ENCODE data around the gene CCND2. TPM values are rescaled to one million over a fixed set of nuclear protein-coding genes. Genes with fewer than 3 reads are reported as not detected.

CCND2 gene
- total RNA-seq (2014; rRNA removed; shearing (Covaris generic)) = 208 and 224 TPM in 2 replicates
- polyA plus RNA-seq (2016; fragmentation: Nextera tagmentation; extraction: Ambion mirVana) = 70.1 and 75.6 TPM in 2 replicates
- long read RNA-seq, full-length matches to known transcripts = 33 of 42 reads
- long read RNA-seq, partial matches to known transcripts = 2 of 42 reads
- long read RNA-seq, other reads (novel, unspliced or antisense) = 7 of 42 reads

DNA sequence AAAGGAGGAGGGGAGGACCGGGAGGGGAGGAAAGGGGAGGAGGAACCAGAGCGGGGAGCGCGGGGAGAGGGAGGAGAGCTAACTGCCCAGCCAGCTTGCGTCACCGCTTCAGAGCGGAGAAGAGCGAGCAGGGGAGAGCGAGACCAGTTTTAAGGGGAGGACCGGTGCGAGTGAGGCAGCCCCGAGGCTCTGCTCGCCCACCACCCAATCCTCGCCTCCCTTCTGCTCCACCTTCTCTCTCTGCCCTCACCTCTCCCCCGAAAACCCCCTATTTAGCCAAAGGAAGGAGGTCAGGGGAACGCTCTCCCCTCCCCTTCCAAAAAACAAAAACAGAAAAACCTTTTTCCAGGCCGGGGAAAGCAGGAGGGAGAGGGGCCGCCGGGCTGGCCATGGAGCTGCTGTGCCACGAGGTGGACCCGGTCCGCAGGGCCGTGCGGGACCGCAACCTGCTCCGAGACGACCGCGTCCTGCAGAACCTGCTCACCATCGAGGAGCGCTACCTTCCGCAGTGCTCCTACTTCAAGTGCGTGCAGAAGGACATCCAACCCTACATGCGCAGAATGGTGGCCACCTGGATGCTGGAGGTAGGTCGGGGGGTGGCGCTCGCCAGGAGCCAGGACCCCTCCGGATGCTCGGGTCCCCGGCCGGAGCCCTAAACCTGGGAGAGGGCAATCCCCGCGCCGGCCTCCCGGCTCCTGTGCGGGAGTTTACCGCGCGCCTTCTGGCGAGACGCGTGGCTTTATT lies at the start of gene CCND2:
CCND2 (plus strand) TSS at position 111 of the 744 bp plus-strand sequence; CDS start at position 390, 279 bp downstream.
- Histone ChIP-seq H3K36me3 (ENCODE audit: insufficient read depth) (peaks cover 26% of the 10 kb centered on the region), H3K27ac (ENCODE audit: low read depth) (peak within 1 kb of the TSS; percentile 94), H3F3A (replicated peaks; ENCODE audit: low read depth) (peaks cover 19% of the 10 kb centered on the region), H3K27me3 (ENCODE audit: insufficient read depth) (peaks cover 13% of the 10 kb centered on the region), H3K4me1 (ENCODE audit: insufficient read depth) (peaks cover 32% of the 10 kb centered on the region), H3K9me2 (ENCODE audit: insufficient read depth) (no peaks in the 10 kb centered on the region), H3K4me2 (peak within 1 kb of the TSS; percentile 87), H2AFZ (no peak within 1 kb of the TSS), H3K79me2 (replicated peaks; ENCODE audit: insufficient read depth) (peaks cover 51% of the 10 kb centered on the region), H4K20me1 (replicated peaks; ENCODE audit: insufficient read depth) (peaks cover 28% of the 10 kb centered on the region), H3K4me3 (peak within 1 kb of the TSS; percentile 99)
- peak within 1 kb of the TSS; percentile 87 for H3K4me3 Mint-ChIP-seq
- H3K27ac Mint-ChIP-seq = peak within 1 kb of the TSS; percentile 98
- peak; percentile 71 for TF ChIP-seq CREB1 (CRISPR knock-in tag; IDR thresholded peaks at IDR 0.05; ENCODE audit: low read depth)
- TF ChIP-seq EZH2phosphoT487 (IDR thresholded peaks at IDR 0.05; ENCODE audit: unreplicated experiment) = no peak
- TF ChIP-seq, protein P1, sequence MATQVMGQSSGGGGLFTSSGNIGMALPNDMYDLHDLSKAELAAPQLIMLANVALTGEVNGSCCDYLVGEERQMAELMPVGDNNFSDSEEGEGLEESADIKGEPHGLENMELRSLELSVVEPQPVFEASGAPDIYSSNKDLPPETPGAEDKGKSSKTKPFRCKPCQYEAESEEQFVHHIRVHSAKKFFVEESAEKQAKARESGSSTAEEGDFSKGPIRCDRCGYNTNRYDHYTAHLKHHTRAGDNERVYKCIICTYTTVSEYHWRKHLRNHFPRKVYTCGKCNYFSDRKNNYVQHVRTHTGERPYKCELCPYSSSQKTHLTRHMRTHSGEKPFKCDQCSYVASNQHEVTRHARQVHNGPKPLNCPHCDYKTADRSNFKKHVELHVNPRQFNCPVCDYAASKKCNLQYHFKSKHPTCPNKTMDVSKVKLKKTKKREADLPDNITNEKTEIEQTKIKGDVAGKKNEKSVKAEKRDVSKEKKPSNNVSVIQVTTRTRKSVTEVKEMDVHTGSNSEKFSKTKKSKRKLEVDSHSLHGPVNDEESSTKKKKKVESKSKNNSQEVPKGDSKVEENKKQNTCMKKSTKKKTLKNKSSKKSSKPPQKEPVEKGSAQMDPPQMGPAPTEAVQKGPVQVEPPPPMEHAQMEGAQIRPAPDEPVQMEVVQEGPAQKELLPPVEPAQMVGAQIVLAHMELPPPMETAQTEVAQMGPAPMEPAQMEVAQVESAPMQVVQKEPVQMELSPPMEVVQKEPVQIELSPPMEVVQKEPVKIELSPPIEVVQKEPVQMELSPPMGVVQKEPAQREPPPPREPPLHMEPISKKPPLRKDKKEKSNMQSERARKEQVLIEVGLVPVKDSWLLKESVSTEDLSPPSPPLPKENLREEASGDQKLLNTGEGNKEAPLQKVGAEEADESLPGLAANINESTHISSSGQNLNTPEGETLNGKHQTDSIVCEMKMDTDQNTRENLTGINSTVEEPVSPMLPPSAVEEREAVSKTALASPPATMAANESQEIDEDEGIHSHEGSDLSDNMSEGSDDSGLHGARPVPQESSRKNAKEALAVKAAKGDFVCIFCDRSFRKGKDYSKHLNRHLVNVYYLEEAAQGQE (IDR thresholded peaks at IDR 0.05; ENCODE audit: unreplicated experiment) = no peak
- TF ChIP-seq, protein P2, sequence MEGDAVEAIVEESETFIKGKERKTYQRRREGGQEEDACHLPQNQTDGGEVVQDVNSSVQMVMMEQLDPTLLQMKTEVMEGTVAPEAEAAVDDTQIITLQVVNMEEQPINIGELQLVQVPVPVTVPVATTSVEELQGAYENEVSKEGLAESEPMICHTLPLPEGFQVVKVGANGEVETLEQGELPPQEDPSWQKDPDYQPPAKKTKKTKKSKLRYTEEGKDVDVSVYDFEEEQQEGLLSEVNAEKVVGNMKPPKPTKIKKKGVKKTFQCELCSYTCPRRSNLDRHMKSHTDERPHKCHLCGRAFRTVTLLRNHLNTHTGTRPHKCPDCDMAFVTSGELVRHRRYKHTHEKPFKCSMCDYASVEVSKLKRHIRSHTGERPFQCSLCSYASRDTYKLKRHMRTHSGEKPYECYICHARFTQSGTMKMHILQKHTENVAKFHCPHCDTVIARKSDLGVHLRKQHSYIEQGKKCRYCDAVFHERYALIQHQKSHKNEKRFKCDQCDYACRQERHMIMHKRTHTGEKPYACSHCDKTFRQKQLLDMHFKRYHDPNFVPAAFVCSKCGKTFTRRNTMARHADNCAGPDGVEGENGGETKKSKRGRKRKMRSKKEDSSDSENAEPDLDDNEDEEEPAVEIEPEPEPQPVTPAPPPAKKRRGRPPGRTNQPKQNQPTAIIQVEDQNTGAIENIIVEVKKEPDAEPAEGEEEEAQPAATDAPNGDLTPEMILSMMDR (conservative IDR thresholded peaks at IDR 0.05; ENCODE audit: low read depth in 2 of 2) = no peak
- no peak for TF ChIP-seq JUNB (IDR thresholded peaks at IDR 0.05; ENCODE audit: unreplicated experiment)
- TF ChIP-seq, protein P3, sequence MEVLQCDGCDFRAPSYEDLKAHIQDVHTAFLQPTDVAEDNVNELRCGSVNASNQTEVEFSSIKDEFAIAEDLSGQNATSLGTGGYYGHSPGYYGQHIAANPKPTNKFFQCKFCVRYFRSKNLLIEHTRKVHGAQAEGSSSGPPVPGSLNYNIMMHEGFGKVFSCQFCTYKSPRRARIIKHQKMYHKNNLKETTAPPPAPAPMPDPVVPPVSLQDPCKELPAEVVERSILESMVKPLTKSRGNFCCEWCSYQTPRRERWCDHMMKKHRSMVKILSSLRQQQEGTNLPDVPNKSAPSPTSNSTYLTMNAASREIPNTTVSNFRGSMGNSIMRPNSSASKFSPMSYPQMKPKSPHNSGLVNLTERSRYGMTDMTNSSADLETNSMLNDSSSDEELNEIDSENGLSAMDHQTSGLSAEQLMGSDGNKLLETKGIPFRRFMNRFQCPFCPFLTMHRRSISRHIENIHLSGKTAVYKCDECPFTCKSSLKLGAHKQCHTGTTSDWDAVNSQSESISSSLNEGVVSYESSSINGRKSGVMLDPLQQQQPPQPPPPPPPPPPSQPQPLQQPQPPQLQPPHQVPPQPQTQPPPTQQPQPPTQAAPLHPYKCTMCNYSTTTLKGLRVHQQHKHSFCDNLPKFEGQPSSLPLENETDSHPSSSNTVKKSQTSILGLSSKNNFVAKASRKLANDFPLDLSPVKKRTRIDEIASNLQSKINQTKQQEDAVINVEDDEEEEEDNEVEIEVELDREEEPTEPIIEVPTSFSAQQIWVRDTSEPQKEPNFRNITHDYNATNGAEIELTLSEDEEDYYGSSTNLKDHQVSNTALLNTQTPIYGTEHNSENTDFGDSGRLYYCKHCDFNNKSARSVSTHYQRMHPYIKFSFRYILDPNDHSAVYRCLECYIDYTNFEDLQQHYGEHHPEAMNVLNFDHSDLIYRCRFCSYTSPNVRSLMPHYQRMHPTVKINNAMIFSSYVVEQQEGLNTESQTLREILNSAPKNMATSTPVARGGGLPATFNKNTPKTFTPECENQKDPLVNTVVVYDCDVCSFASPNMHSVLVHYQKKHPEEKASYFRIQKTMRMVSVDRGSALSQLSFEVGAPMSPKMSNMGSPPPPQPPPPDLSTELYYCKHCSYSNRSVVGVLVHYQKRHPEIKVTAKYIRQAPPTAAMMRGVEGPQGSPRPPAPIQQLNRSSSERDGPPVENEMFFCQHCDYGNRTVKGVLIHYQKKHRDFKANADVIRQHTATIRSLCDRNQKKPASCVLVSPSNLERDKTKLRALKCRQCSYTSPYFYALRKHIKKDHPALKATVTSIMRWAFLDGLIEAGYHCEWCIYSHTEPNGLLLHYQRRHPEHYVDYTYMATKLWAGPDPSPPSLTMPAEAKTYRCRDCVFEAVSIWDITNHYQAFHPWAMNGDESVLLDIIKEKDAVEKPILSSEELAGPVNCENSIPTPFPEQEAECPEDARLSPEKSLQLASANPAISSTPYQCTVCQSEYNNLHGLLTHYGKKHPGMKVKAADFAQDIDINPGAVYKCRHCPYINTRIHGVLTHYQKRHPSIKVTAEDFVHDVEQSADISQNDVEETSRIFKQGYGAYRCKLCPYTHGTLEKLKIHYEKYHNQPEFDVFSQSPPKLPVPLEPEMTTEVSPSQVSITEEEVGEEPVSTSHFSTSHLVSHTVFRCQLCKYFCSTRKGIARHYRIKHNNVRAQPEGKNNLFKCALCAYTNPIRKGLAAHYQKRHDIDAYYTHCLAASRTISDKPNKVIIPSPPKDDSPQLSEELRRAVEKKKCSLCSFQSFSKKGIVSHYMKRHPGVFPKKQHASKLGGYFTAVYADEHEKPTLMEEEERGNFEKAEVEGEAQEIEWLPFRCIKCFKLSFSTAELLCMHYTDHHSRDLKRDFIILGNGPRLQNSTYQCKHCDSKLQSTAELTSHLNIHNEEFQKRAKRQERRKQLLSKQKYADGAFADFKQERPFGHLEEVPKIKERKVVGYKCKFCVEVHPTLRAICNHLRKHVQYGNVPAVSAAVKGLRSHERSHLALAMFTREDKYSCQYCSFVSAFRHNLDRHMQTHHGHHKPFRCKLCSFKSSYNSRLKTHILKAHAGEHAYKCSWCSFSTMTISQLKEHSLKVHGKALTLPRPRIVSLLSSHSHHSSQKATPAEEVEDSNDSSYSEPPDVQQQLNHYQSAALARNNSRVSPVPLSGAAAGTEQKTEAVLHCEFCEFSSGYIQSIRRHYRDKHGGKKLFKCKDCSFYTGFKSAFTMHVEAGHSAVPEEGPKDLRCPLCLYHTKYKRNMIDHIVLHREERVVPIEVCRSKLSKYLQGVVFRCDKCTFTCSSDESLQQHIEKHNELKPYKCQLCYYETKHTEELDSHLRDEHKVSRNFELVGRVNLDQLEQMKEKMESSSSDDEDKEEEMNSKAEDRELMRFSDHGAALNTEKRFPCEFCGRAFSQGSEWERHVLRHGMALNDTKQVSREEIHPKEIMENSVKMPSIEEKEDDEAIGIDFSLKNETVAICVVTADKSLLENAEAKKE (CRISPR knock-in tag; IDR thresholded peaks at IDR 0.05) = no peak
- TF ChIP-seq NANOG (IDR thresholded peaks at IDR 0.05; ENCODE audit: borderline replicate concordance) = no peak
- TF ChIP-seq, protein P4, sequence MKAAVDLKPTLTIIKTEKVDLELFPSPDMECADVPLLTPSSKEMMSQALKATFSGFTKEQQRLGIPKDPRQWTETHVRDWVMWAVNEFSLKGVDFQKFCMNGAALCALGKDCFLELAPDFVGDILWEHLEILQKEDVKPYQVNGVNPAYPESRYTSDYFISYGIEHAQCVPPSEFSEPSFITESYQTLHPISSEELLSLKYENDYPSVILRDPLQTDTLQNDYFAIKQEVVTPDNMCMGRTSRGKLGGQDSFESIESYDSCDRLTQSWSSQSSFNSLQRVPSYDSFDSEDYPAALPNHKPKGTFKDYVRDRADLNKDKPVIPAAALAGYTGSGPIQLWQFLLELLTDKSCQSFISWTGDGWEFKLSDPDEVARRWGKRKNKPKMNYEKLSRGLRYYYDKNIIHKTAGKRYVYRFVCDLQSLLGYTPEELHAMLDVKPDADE (IDR thresholded peaks at IDR 0.05) = no peak
- no peak for TF ChIP-seq ZNF114 (CRISPR knock-in tag; IDR thresholded peaks at IDR 0.05)
- TF ChIP-seq ZNF331 (CRISPR knock-in tag; IDR thresholded peaks at IDR 0.05; ENCODE audit: low read depth) = no peak
- no peak for TF ChIP-seq STAT1 (IDR thresholded peaks at IDR 0.05; ENCODE audit: unreplicated experiment)
- no peak for TF ChIP-seq EZH2 (IDR thresholded peaks at IDR 0.05; ENCODE audit: low read depth, unreplicated experiment)
- peak; percentile 98 for TF ChIP-seq POLR2AphosphoS5 (IDR thresholded peaks at IDR 0.05; ENCODE audit: low read depth)
- H3K36me3 Mint-ChIP-seq (ENCODE audit: low read depth) = peaks cover 45% of the 10 kb centered on the region
- H3K27me3 Mint-ChIP-seq (ENCODE audit: insufficient read depth, low read depth, poor library complexity) = peaks cover 38% of the 10 kb centered on the region
- peaks cover 2% of the 10 kb centered on the region; the same call in 2 of the 3 replicates for H3K9me3 Mint-ChIP-seq
- peaks cover 31% of the 10 kb centered on the region for H3K4me1 Mint-ChIP-seq
- DNase-seq (ENCODE audit: low spot score) = peak; percentile 97
- peak; percentile 22 for ATAC-seq
